ENCODE results near the gene LMO7.

- TF ChIP-seq RAD21 (IDR thresholded peaks at IDR 0.05) (no peak), FOXA1 (IDR thresholded peaks at IDR 0.05) (no peak), HNF4G (IDR thresholded peaks at IDR 0.05) (no peak), CTCF (IDR thresholded peaks at IDR 0.05; ENCODE audit: low read depth, low read length, missing input control) (no peak), REST (IDR thresholded peaks at IDR 0.05) (no peak), EGR1 (IDR thresholded peaks at IDR 0.05; ENCODE audit: low read depth in 2 of 2) (no peak), MAX (IDR thresholded peaks at IDR 0.05) (no peak), TAF1 (conservative IDR thresholded peaks at IDR 0.05) (no peak), JUND (IDR thresholded peaks at IDR 0.05) (no peak), RXRA (IDR thresholded peaks at IDR 0.05) (no peak), YY1 (IDR thresholded peaks at IDR 0.05) (no peak)
Observed at GRCh38 chr13:75723901-75724300, 87.8 kb downstream of the LMO7 start.
